OCI-LY3 (cell line): ENCODE results near the gene KCNK5.

Source experiments
- H2AFZ ChIP-seq: fragments of 200-600, 300-600 bp; shearing (Covaris generic); 2 replicates; pipeline ENCODE4 v1.6.0; 2014; ENCODE audit warnings: antibody characterized with exemption, low read depth, low read length
- H3K27ac ChIP-seq: fragments of 200-600, 300-600 bp; sonication (generic); 2 replicates; pipeline ENCODE4 v1.5.1; 2014; ENCODE audit warnings: mild to moderate bottlenecking, low read length, moderate library complexity, mixed read lengths
- H3K27me3 ChIP-seq: fragments of 200-600, 300-600 bp; sonication (generic); 2 replicates; pipeline ENCODE4 v1.6.1; 2014; ENCODE audit warnings: low read depth, low read length, mixed read lengths
- H3K36me3 ChIP-seq: fragments of 200-600, 300-600 bp; sonication (generic); replicated peaks from 2 replicates; pipeline ENCODE3; 2014; ENCODE audit warnings: low read depth, low read length, mixed read lengths
- H3K4me1 ChIP-seq: fragments of 300-600, 200-600 bp; sonication (generic); 2 replicates; pipeline ENCODE4 v1.6.1; 2014; ENCODE audit warnings: low read length, mixed read lengths
- H3K4me2 ChIP-seq: fragments of 200-600, 300-600 bp; sonication (generic); 2 replicates; pipeline ENCODE4 v1.6.1; 2014; ENCODE audit warnings: low read length, mixed read lengths
- H3K4me3 ChIP-seq: fragments of 300-600, 200-600 bp; sonication (generic); 2 replicates; pipeline ENCODE4 v1.5.1; 2014; ENCODE audit warnings: antibody characterized with exemption, mild to moderate bottlenecking, low read length, moderate library complexity
- H3K79me2 ChIP-seq: fragments of 300-600, 200-600 bp; shearing (Covaris generic); 2 replicates; pipeline ENCODE4 v1.6.1; 2014; ENCODE audit warnings: mild to moderate bottlenecking, low read length, mixed read lengths
- H3K9ac ChIP-seq: fragments of 300-600, 200-600 bp; shearing (Covaris generic); 2 replicates; pipeline ENCODE4 v1.6.0; 2014; ENCODE audit warnings: mild to moderate bottlenecking, low read length, moderate library complexity
- H3K9me3 ChIP-seq: fragments of 200-600, 300-600 bp; shearing (Covaris generic); 2 replicates; pipeline ENCODE4 v1.6.1; 2014; ENCODE audit warnings: low read length, mixed read lengths; ENCODE audit not compliant: insufficient read depth
- H4K20me1 ChIP-seq: fragments of 200-600, 300-600 bp; sonication (generic); 2 replicates; pipeline ENCODE4 v1.6.1; 2016; ENCODE audit warnings: low read length, mixed read lengths; ENCODE audit not compliant: insufficient read depth
- EZH2phosphoT487 ChIP-seq: fragments of 200-600 bp; shearing (Covaris generic); IDR thresholded peaks from 2 replicates; pipeline ENCODE4 v1.6.1; 2018; ENCODE audit warnings: antibody characterized with exemption, mixed run types, low read depth
- TF ChIP-seq, protein P1 (sequence below): fragments of 200-600, 300-600 bp; sonication (generic); IDR thresholded peaks from 2 replicates; pipeline ENCODE4 v1.5.1; 2014; ENCODE audit warnings: antibody characterized with exemption, low read length, low read depth

The KCNK5 gene

DNA sequence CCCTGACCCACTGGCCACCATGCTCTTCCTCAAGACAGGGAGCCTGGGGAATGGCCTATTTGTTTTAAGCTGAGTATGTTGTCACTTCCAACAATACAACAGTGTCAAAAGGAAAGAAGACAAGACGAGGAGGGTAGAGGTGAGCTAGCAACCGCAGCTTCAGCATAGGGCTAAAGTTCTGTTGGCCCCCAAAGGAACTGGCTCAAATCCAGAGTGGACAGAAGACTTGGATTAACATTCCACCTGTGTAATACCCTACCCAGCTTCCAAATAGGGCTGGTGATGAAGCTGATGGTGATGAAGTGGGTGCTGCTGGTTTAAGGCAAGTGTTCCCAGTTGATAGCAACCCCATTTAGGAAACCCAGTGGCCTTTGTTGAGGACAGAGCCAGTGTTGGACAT is 31.7 kb upstream of the KCNK5 start:
- Histone ChIP-seq H3K9me3 (no peaks in the 10 kb centered on the region), H3K27me3 (peaks cover 34% of the 10 kb centered on the region), H2AFZ (no peak overlapping the region), H3K27ac (no peak overlapping the region), H3K79me2 (no peaks in the 10 kb centered on the region), H3K4me1 (no peaks in the 10 kb centered on the region), H4K20me1 (no peaks in the 10 kb centered on the region), H3K4me3 (no peak overlapping the region), H3K4me2 (no peak overlapping the region), H3K36me3 (no peaks in the 10 kb centered on the region), H3K9ac (no peak overlapping the region)
- TF ChIP-seq EZH2phosphoT487 = no peak
- TF ChIP-seq, protein P1, sequence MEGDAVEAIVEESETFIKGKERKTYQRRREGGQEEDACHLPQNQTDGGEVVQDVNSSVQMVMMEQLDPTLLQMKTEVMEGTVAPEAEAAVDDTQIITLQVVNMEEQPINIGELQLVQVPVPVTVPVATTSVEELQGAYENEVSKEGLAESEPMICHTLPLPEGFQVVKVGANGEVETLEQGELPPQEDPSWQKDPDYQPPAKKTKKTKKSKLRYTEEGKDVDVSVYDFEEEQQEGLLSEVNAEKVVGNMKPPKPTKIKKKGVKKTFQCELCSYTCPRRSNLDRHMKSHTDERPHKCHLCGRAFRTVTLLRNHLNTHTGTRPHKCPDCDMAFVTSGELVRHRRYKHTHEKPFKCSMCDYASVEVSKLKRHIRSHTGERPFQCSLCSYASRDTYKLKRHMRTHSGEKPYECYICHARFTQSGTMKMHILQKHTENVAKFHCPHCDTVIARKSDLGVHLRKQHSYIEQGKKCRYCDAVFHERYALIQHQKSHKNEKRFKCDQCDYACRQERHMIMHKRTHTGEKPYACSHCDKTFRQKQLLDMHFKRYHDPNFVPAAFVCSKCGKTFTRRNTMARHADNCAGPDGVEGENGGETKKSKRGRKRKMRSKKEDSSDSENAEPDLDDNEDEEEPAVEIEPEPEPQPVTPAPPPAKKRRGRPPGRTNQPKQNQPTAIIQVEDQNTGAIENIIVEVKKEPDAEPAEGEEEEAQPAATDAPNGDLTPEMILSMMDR = no peak

DNA sequence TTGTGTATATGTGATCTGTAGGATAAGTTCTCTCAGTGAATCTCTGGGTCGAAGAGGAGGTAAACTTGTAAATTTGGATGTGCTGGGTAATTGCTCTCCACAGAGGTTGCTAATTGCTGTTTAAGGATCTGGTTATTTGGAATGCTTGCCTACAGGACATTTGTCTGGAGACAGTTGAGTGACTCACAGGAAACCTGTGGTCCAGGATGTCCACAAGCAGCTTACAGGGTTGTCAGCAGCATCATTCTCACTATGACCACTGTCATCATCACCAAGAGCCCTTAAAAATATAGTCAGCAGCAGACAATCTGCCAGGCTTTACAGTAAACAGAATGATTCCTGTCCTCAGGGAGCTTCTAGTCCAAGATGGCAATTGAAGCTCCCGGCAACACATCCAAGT is 31.2 kb upstream of the KCNK5 start:
- Histone ChIP-seq H2AFZ (no peak overlapping the region), H3K4me2 (no peak overlapping the region), H3K27ac (no peak overlapping the region), H3K79me2 (no peaks in the 10 kb centered on the region), H3K4me3 (no peak overlapping the region), H3K9me3 (no peaks in the 10 kb centered on the region), H3K27me3 (peaks cover 34% of the 10 kb centered on the region), H3K4me1 (no peaks in the 10 kb centered on the region), H4K20me1 (no peaks in the 10 kb centered on the region), H3K36me3 (no peaks in the 10 kb centered on the region), H3K9ac (no peak overlapping the region)
- TF ChIP-seq EZH2phosphoT487 = no peak
- TF ChIP-seq, protein P1 = no peak

- TF ChIP-seq, protein P1 = no peak
- no peak for TF ChIP-seq EZH2phosphoT487
- Histone ChIP-seq H4K20me1 (no peaks in the 10 kb centered on the region), H3K36me3 (no peaks in the 10 kb centered on the region), H2AFZ (no peak overlapping the region), H3K4me3 (no peak overlapping the region), H3K9ac (no peak overlapping the region), H3K27ac (no peak overlapping the region), H3K9me3 (no peaks in the 10 kb centered on the region), H3K4me1 (no peaks in the 10 kb centered on the region), H3K79me2 (no peaks in the 10 kb centered on the region), H3K4me2 (no peak overlapping the region), H3K27me3 (peaks cover 50% of the 10 kb centered on the region)
Observed at GRCh38 chr6:39256294-39256940, 27.1 kb upstream of the KCNK5 start.

GRCh38 chr6:39254999-39255535 is 25.8 kb upstream of the KCNK5 start:
- Histone ChIP-seq H3K27me3 (peaks cover 45% of the 10 kb centered on the region), H3K4me1 (no peaks in the 10 kb centered on the region), H3K36me3 (no peaks in the 10 kb centered on the region), H3K79me2 (no peaks in the 10 kb centered on the region), H3K9me3 (no peaks in the 10 kb centered on the region), H2AFZ (no peak overlapping the region), H3K27ac (no peak overlapping the region), H3K4me2 (no peak overlapping the region), H3K9ac (no peak overlapping the region), H3K4me3 (no peak overlapping the region), H4K20me1 (no peaks in the 10 kb centered on the region)
- TF ChIP-seq EZH2phosphoT487 = no peak
- TF ChIP-seq, protein P1 = no peak
